Measurements from ENCODE around the gene EPHB1.

EPHB1 gene

DNA sequence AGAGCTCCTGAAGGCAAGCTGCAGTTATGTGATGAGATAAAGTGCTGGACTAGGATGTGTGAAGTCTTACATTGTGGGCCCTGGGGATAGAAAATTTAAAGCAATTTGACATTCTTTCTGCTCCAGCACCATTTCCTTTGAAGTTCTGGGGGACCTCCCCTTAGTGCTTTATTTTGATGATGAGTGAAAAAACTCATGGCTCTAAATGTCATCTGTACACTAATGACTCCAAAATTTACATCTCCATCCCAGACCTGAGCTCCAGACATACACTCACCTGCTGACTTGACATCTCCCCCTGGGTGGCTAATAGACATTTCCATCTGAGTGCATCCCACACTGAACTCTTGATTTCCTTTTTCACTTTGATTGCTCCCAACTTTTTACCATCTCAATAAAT lies 276.4 kb downstream of the EPHB1 start:
- TF ChIP-seq, protein P1, sequence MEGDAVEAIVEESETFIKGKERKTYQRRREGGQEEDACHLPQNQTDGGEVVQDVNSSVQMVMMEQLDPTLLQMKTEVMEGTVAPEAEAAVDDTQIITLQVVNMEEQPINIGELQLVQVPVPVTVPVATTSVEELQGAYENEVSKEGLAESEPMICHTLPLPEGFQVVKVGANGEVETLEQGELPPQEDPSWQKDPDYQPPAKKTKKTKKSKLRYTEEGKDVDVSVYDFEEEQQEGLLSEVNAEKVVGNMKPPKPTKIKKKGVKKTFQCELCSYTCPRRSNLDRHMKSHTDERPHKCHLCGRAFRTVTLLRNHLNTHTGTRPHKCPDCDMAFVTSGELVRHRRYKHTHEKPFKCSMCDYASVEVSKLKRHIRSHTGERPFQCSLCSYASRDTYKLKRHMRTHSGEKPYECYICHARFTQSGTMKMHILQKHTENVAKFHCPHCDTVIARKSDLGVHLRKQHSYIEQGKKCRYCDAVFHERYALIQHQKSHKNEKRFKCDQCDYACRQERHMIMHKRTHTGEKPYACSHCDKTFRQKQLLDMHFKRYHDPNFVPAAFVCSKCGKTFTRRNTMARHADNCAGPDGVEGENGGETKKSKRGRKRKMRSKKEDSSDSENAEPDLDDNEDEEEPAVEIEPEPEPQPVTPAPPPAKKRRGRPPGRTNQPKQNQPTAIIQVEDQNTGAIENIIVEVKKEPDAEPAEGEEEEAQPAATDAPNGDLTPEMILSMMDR (IDR thresholded peaks at IDR 0.05) = no peak

DNA sequence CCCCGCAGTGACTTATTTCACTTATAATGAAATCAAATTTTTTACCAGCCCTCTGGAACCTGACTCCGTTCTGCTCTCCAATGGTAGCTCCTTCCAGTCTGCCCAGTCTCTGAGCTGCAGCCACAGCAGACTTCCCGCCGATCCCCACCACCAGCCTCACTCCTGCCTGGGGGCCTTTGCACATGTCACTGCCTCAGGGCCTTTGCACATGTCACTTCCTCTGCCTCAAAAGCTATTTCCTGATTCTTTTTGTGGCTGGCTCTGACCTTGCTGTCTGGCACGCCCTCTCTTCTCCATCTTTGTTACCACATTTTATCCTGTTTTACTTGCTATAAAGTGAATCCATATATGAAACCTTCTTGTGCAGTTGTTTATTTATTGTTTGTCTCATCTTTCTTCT lies 277.4 kb downstream of the EPHB1 start:
- TF ChIP-seq, protein P1 (IDR thresholded peaks at IDR 0.05) = no peak

DNA sequence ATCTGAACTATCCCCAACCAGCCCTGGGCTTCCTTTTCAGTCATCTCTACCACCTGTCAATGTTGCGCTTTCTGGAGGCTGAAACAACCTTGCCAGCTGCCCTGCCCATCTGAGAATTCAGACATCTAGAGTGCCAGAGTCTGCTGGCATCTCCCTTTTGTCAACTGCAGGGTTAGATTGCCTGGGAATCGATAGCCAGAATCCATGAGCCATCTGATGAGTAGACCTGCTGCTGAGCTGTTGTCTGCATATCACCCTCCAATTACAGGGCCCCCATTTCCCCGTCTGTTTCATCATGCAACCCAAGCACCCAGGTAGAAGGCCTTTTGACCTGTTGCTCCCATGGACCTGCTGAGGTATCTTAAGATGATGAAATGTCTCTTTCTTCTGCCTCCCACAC lies 280.1 kb downstream of the EPHB1 start:
- TF ChIP-seq, protein P1 (IDR thresholded peaks at IDR 0.05) = no peak

DNA sequence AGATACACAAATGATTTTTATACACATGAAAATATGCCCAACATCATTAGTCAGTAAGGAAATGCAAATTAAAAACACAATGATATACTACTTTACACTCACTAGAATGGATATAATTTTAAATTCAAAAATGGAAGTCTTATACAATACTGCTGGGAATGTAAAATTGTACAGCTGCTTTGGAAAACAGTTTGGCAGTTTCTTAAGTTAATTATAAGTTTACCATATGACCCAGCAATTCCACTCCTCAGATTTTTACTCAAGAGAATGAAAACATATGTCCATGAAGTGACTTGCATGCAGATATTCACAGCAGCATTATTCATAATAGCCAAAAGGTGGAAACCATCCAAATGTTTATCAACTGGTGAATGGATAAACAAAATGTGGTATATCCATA lies 281.3 kb downstream of the EPHB1 start:
- TF ChIP-seq, protein P1 (IDR thresholded peaks at IDR 0.05) = no peak

DNA sequence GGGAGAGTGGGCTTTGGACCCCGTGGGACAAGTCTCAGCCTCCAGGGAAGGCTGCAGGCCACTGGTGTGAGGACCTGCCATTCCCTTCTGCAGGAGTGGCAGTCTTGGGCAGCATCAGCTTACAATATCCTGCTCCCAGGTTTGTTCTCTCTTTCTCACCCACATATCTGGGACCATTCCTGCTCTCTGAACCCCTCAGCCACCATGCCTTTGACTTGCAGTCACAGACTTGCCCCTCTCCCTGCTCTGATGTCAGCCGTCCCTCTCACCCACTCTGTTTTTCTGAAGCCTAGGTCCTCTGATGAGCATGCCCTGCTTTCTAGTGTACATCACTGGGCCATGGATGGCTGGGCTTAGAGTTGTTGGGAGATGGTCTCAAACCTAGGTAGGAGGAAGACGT lies 282.1 kb downstream of the EPHB1 start:
- TF ChIP-seq, protein P1 (IDR thresholded peaks at IDR 0.05) = no peak

DNA sequence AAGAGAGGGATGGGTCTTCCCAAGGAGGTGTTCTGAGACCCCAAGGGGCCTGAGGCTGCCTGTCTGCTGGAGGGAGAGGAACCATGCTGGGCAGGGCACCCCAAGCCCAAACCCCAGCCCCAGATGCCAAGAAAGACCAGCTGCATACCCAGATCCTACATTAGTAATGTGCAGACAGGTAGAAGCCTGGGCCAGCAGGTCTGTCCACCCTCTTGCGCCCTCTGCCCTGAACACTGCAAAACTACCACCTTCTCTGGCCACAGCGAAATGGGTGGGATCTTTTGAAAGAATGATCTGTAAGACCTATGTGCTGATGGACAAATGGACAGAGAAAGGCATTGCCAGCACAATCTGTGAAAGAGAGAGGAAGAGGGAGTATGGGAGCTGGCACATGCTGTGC lies 283.2 kb downstream of the EPHB1 start:
- TF ChIP-seq, protein P1 (IDR thresholded peaks at IDR 0.05) = no peak

DNA sequence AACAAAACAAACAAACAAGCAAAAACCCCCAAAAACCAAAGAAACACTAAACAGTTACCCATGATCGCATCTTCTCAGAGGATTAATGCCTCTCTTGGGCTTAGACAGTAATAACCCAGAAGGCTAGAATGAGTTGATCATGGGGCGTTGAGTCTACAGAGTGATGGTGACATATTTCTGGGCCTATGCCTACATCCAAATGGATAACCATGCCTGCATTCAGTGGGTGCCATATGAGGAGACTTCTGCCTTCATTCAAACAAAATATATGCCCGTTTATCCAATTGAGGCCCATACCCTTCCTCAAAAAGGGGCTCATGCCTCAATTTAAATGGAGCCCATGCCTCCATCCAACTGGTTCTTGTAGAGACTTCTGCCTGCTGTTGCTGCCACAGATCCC lies 284.0 kb downstream of the EPHB1 start:
- TF ChIP-seq, protein P1 (IDR thresholded peaks at IDR 0.05) = no peak

DNA sequence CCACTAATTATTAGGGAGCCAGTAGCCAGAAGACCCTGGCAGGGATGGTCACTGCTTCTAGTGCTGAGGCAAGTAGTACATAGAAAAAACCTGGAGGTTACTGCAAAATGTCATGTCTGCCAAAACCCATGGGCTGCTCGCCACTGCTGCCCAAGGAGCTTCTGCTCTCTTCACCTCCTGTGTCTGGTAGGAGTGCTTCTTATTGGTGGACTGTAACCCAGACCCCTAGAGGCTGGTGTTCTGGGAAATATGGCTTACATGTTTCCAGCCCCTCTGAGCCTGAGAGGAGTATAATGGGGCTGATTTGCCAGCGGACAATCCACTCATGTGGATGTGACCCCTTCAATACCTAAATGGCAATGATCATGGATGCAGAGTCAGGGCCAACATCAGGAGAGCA lies 286.4 kb downstream of the EPHB1 start:
- TF ChIP-seq, protein P1 (IDR thresholded peaks at IDR 0.05) = no peak
